IPS-11a (cell line): Measurements from ENCODE around the gene MGST1.
A peak's percentile ranks its signal among the peaks of the same experiment; 100 is the strongest.

Source experiments
- H3K4me3 ChIP-seq: one replicate; pipeline ENCODE4 v1.5.1; 2013; ENCODE audit warnings: low read depth, low read length, control low read depth

MGST1 gene

GRCh38 chr12:16347391-16348298 lies at the start of gene MGST1:
Gene MGST1, plus strand, starts transcription at chr12:16347645. Its CDS starts 6,608 bp downstream, at chr12:16354253.
- peak within 1 kb of the TSS; percentile 89 for H3K4me3 ChIP-seq

- no peak overlapping the region for H3K4me3 ChIP-seq
These were observed 48.0 kb upstream of the MGST1 start for GRCh38 chr12:16299403-16299802.

DNA sequence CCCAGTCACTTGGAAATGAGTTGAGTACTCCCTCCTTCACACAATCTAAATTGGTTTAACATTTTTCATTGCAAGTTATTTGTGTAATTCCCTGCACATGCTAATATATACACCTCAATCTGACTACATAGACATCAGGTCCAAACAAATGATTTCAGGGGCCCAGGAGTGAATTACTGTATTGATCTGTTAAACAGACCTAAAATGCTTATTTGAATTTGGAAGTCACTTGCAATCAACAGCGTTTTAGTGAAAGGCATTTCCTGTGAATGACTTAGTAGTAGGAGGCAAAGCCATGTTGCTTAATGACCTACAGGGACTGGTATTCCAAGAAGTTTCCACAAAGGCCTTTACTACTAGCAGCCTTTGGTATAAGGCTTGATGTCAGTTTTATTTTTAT lies 47.3 kb upstream of the MGST1 start:
- no peak overlapping the region for H3K4me3 ChIP-seq

DNA sequence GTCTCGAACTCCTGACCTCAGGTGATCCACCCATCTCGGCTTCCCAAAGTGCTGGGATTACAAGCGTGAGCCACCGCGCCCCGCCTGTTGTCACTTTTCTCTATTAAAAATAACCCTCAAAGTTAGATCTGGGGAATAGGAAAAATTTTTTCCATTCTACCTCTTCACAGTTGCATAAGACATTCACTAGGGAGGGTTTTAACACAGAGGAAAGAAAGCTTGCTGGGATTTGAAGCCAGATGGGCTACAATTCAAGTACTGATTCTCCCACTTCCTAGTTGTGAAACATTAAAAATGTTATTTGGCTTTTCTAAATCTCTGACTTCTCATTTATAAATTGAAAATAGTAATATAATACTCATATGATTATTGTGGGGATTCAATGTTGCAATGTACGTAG lies 46.7 kb upstream of the MGST1 start:
- H3K4me3 ChIP-seq = no peak overlapping the region

GRCh38 chr12:16303939-16304338 lies 43.5 kb upstream of the MGST1 start:
- no peak overlapping the region for H3K4me3 ChIP-seq

GRCh38 chr12:16307856-16308475 lies 39.5 kb upstream of the MGST1 start:
- no peak overlapping the region for H3K4me3 ChIP-seq

- no peak overlapping the region for H3K4me3 ChIP-seq
These were observed 36.5 kb upstream of the MGST1 start for GRCh38 chr12:16310934-16311333.

DNA sequence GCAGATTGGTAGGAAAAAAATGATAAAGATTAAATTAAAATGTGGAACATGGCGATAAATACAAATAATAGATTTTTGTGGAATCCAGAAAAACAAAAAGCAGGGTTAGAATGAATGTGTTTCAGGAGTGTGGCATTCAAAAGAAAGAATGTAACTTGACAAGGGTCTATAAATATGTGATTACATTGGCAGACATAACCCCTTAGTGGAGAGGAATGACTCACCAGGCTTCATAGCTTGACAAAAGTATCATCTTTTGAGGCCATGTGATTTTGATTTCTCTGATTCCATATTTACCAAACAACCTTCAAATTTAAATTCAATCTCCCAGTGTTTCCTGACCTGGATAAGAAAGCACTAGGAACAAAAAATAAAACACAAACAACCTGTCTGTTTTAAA lies 24.4 kb upstream of the MGST1 start:
- no peak overlapping the region for H3K4me3 ChIP-seq

DNA sequence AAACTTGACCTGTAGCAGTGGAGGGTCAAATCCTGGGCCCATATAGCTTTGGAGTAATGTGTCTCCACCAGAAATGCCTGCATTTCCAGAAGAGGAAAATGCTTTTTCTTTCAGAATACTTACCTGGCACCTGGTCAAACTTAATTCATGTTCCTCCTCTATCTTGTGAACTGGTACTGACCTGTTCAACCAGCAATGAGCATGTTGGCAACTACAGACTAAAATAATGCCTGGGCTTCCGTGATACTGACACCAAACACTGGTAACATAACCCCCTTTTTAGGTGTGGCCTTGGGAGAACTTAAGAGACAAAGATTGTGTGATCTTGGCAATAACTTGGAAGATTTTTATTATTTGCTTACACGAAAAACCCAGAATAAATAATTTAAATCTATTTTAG lies 23.8 kb upstream of the MGST1 start:
- H3K4me3 ChIP-seq = no peak overlapping the region

- no peak overlapping the region for H3K4me3 ChIP-seq
These were observed 23.2 kb upstream of the MGST1 start for GRCh38 chr12:16324272-16324671.

GRCh38 chr12:16324772-16325171 lies 22.7 kb upstream of the MGST1 start:
- H3K4me3 ChIP-seq = no peak overlapping the region

- no peak overlapping the region for H3K4me3 ChIP-seq
These were observed 22.0 kb upstream of the MGST1 start for GRCh38 chr12:16325426-16325825.

- no peak overlapping the region for H3K4me3 ChIP-seq
These were observed 19.5 kb upstream of the MGST1 start for GRCh38 chr12:16327963-16328362.

DNA sequence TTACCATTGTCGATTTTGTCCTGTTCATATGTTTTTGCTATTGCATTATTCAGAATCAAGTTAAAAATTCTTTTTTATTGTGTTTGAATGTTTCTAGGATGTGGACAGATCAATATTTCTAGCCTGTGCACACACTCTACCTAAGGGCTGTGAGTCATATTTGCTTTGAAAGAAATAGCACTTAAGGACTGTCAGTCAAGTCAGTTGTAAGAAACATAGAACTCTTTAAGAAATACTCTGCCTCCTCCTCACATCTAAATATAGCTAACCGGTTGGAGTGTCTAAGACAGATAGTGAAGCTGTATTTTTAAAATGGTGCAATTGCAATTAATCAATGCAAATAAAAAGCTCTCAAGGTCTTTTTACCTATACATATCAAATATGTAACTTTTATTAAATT lies 17.9 kb upstream of the MGST1 start:
- no peak overlapping the region for H3K4me3 ChIP-seq

GRCh38 chr12:16330560-16330959 lies 16.9 kb upstream of the MGST1 start:
- no peak overlapping the region for H3K4me3 ChIP-seq

DNA sequence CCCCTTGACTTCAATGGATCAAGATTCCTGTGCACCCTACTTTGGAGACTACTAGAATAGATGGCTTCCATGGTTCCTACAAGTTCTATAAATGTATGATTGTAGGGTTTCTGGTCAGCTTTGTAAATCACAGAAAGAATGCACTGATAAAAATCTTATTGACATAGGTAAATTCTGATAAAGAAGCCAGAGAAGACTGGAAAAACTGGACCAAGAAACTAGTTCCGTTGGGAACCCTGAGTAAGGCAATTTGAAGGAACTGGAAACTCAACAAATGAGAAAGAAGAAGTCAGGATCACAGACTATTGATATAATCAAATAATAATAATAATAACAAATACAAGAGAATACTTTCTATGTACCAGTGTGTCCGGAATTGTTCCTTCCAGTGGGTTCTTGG lies 15.4 kb upstream of the MGST1 start:
- no peak overlapping the region for H3K4me3 ChIP-seq

- H3K4me3 ChIP-seq = no peak overlapping the region
These were observed 11.6 kb upstream of the MGST1 start for GRCh38 chr12:16335838-16336237.

DNA sequence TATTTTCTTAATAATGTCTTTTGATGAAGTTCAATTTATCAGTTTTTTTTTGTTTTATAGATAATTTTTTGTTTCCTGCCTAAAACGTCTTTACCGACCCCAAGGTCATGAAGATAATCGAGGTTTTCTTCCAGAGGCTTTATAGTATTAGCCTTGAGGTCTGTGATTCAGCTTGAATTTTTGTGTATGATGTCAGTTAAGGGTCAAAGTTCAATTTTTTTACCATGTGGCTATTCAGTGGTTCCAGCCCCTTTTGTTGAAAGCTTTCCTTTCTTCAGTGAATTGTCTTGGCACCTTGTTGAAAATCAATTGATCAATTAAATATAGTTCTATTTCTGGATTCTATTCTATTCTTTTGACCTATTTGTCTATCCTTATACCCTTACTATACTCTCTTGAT lies 3.2 kb upstream of the MGST1 start:
- no peak overlapping the region for H3K4me3 ChIP-seq

DNA sequence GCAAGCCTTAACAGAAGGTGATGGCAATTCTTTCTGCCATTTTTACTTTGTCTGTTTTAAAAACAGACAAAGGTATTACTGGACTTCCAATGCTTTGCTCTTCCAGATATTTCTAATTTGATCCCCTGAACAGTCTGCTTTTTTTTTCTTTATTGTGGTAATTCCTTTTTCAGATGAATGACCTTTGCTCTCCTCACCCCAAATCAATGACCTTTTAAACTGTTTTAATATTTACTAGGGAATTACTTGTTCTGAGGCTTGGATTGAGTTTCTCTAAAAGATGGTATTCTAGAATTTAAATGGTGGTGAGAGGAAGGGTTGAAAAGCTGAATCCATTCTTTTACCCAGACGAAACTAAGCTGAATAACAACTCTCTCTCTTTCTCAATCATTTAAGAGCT lies 2.3 kb upstream of the MGST1 start:
- no peak overlapping the region for H3K4me3 ChIP-seq

- H3K4me3 ChIP-seq = peak overlapping the region; percentile 89
These were observed 487 bp upstream of the MGST1 start for GRCh38 chr12:16346958-16347357.

- H3K4me3 ChIP-seq = peak overlapping the region; percentile 89
These were observed 1.1 kb downstream of the MGST1 start for GRCh38 chr12:16348435-16349130.

- peak overlapping the region; percentile 89 for H3K4me3 ChIP-seq
These were observed 1.7 kb downstream of the MGST1 start for GRCh38 chr12:16349131-16349460.
